K562 (cell line): ENCODE data around the gene COL1A1. TPM values are rescaled to one million over a fixed set of nuclear protein-coding genes. Genes with fewer than 3 reads are reported as not detected.

Experiments used
- ATAC-seq: fragments of 200-7000 bp; cut with Tn5 transposase; 3 replicates; pipeline ENCODE4 v1.9.1; 2020; ENCODE audit warnings: moderate library complexity
- BruUV-seq: library from RNA; stranded (reverse); fragments of 400-500 nt; replicated peaks from 2 replicates; lab custom pipeline; 2021; lab: Mats Ljungman, UMichigan
- CTCF ChIA-PET: fragments of 300-600 bp; formaldehyde crosslinking; extraction: SDS; loops from one replicate; lab custom pipeline; 2021; ENCODE audit warnings: low intra/inter-chr PET ratio; lab: Yijun Ruan, JAX
- POLR2A ChIA-PET: fragments of 300-600, 350-650 bp; sonication (Branson Sonifier 250); formaldehyde crosslinking; extraction: SDS; loops from one replicate; lab custom pipeline; 2021; ENCODE audit warnings: antibody characterized with exemption, inconsistent platforms; lab: Yijun Ruan, JAX
- DNase-seq, 4 experiments: peaks; one replicate each; pipeline versions ENCODE4 v3.0.0 to v3.0.0-alpha.2; 2011 to 2018; ENCODE audit warnings: low spot score in 3 of 4, mixed read lengths in 3 of 4; ENCODE audit errors: extremely low read depth in 1 of 4
- FAIRE-seq: peaks from 2 replicates; lab custom pipeline; 2011; peaks lifted over from hg19 to GRCh38; lab: Jason Lieb, UNC
- H2AFZ ChIP-seq: 2 replicates; pipeline ENCODE4 v1.6.0; 2011; ENCODE audit warnings: low read depth, low read length, control low read depth, inconsistent platforms
- H3K27ac ChIP-seq: fragments of 200-600 bp; 3 replicates; pipeline ENCODE4 v1.8.0; 2011; ENCODE audit warnings: low read depth, mild to moderate bottlenecking, control low read depth, inconsistent platforms, low read length, moderate library complexity, mixed read lengths; ENCODE audit errors: extremely low read depth
- H3K27me3 ChIP-seq, 2 experiments: fragments of 300-600 bp in 1 of 2; 2 replicates in 1 of 2; 3 replicates in 1 of 2; pipeline versions ENCODE4 v1.6.0 to v1.8.0; 2011; ENCODE audit warnings: inconsistent platforms in 2 of 2, low read length in 2 of 2, mild to moderate bottlenecking in 1 of 2, mixed read lengths in 1 of 2, moderate library complexity in 1 of 2; ENCODE audit not compliant: control insufficient read depth in 2 of 2, insufficient read depth in 2 of 2
- H3K36me3 ChIP-seq: fragments of 300-600 bp; 3 replicates; pipeline ENCODE4 v1.8.0; 2011; ENCODE audit warnings: mild to moderate bottlenecking, low read length, inconsistent platforms; ENCODE audit not compliant: control insufficient read depth, insufficient read depth
- H3K4me1 ChIP-seq, 2 experiments: fragments of 200-600 bp in 1 of 2; replicated peaks in 1 of 2; 2 replicates in 1 of 2; 3 replicates in 1 of 2; pipeline versions ENCODE4 v1.5.1 to v1.8.0; 2011; ENCODE audit warnings: inconsistent platforms in 2 of 2, low read length in 2 of 2, mild to moderate bottlenecking in 1 of 2, mixed read lengths in 1 of 2, moderate library complexity in 1 of 2; ENCODE audit not compliant: control insufficient read depth in 2 of 2, insufficient read depth in 2 of 2
- H3K4me2 ChIP-seq: 2 replicates; pipeline ENCODE4 v1.6.1; 2011; ENCODE audit warnings: low read length, control low read depth, inconsistent platforms, mixed read lengths; ENCODE audit not compliant: insufficient read depth
- H3K4me3 ChIP-seq: fragments of 200-600 bp; sonication (generic), shearing (Covaris generic); 2 replicates; pipeline ENCODE4 v1.5.1; 2016; ENCODE audit warnings: control low read depth, inconsistent platforms
- H3K79me2 ChIP-seq: fragments of 200-600 bp; 3 replicates; pipeline ENCODE4 v1.8.0; 2011; ENCODE audit warnings: low read length, inconsistent platforms; ENCODE audit not compliant: control insufficient read depth, insufficient read depth
- H3K9ac ChIP-seq, 2 experiments: 2 replicates each; pipeline versions ENCODE4 v1.6.0 to v1.6.1; 2011; ENCODE audit warnings: low read depth in 2 of 2, low read length in 2 of 2, control low read depth in 1 of 2, inconsistent platforms in 1 of 2, mild to moderate bottlenecking in 1 of 2, mixed read lengths in 1 of 2; ENCODE audit not compliant: insufficient read depth in 1 of 2
- H3K9me1 ChIP-seq: one replicate; pipeline ENCODE4 v1.6.0; 2011; ENCODE audit warnings: inconsistent platforms, mild to moderate bottlenecking, low read length, moderate library complexity; ENCODE audit not compliant: control insufficient read depth, insufficient read depth
- H3K9me3 ChIP-seq: replicated peaks from 2 replicates; pipeline ENCODE4 v1.5.1; 2011; ENCODE audit warnings: low read depth, low read length, inconsistent platforms; ENCODE audit not compliant: control insufficient read depth, insufficient read depth
- H4K20me1 ChIP-seq: replicated peaks from 2 replicates; pipeline ENCODE4 v1.6.1; 2011; ENCODE audit warnings: low read length, inconsistent platforms, mixed read lengths; ENCODE audit not compliant: control insufficient read depth, insufficient read depth
- ATF1 ChIP-seq, 2 experiments: fragments of 450-650 bp in 1 of 2; IDR thresholded peaks; 2 replicates each; pipeline ENCODE4 v1.6.1; 2016; ENCODE audit warnings: missing compliant biosample characterization in 1 of 2, missing genetic modification characterization in 1 of 2
- DNMT1 ChIP-seq: fragments of 450-650 bp; IDR thresholded peaks from 2 replicates; pipeline ENCODE4 v1.6.1; 2016; ENCODE audit warnings: antibody characterized with exemption, mild to moderate bottlenecking
- EGR1 ChIP-seq: fragments of 450-650 bp; conservative IDR thresholded peaks from 2 replicates; pipeline ENCODE4 v1.6.1; 2017; ENCODE audit warnings: mild to moderate bottlenecking
- GTF3C2 ChIP-seq: IDR thresholded peaks from 3 replicates; pipeline ENCODE4 v1.6.1; 2011; ENCODE audit warnings: borderline replicate concordance, mild to moderate bottlenecking, moderate library complexity; ENCODE audit not compliant: insufficient read length; ENCODE audit errors: extremely low read depth
- PCBP2 ChIP-seq: fragments of 200-400 bp; formaldehyde crosslinking; IDR thresholded peaks from 2 replicates; pipeline ENCODE4 v1.6.1; 2018; ENCODE audit warnings: low read length, low read depth, mild to moderate bottlenecking, moderate library complexity; ENCODE audit not compliant: poor library complexity, severe bottlenecking
- PURB ChIP-seq: sonication (generic); formaldehyde crosslinking; IDR thresholded peaks from 2 replicates; pipeline ENCODE4 v1.9.0; 2021; ENCODE audit warnings: low read depth, mild to moderate bottlenecking, missing genetic modification reagents
- SAP30 ChIP-seq: fragments of 200-600 bp; sonication (generic); IDR thresholded peaks from 2 replicates; pipeline ENCODE4 v1.6.1; 2012; ENCODE audit warnings: borderline replicate concordance, low read depth, mild to moderate bottlenecking, moderate library complexity, low read length, control low read depth, inconsistent platforms; ENCODE audit not compliant: insufficient read depth, poor library complexity, severe bottlenecking
- U2AF1 ChIP-seq: fragments of 200-400 bp; formaldehyde crosslinking; optimal IDR thresholded peaks from 2 replicates; pipeline ENCODE3; 2017; ENCODE audit warnings: mild to moderate bottlenecking, low read depth, low read length, moderate library complexity
- USF2 ChIP-seq: sonication (generic); formaldehyde crosslinking; IDR thresholded peaks from 2 replicates; pipeline ENCODE4 v1.5.0; 2020; ENCODE audit warnings: missing genetic modification reagents
- WGBS: fragments of 100-300 bp; shearing (Covaris generic); methylation state at CpG from one replicate; pipeline ENCODE4 v1.1.6; 2016; ENCODE audit warnings: low coverage, mixed read lengths; ENCODE audit not compliant: insufficient coverage; ENCODE audit errors: missing lambda C conversion rate; 5-methylcytosine and 5-hydroxymethylcytosine counted together
- in situ Hi-C: fragments of 300-500 bp; cut with MboI; formaldehyde crosslinking; loops from 4 replicates; pipeline ENCODE4 v1.15.0; 2018; ENCODE audit warnings: inconsistent platforms, mixed read lengths
- intact Hi-C: fragments of 100-400 bp; cut with micrococcal nuclease; formaldehyde crosslinking; loops from 2 replicates; pipeline ENCODE4 v1.14.2; 2022
- polyA plus RNA-seq, 8 experiments: library from polyadenylated mRNA; depleted of rRNA in 4 of 8; stranded (reverse) in 5 of 8; unstranded in 3 of 8; fragments of >200 nt; fragmentation: Nextera tagmentation in 2 of 8; fragmentation: Illumina TruSeq in 1 of 8; extraction: Ambion mirVana in 2 of 8; extraction: Trizol in 1 of 8; gene quantifications; 2 replicates each; pipeline versions ENCODE4 v1.2.1 to v1.2.3, GENCODE V29; 2011 to 2014; ENCODE audit warnings: inconsistent platforms in 1 of 8, missing spikeins in 1 of 8
- total RNA-seq, 7 experiments: library from RNA; depleted of rRNA in 6 of 7; stranded (reverse); fragments of >200 nt in 6 of 7; fragmentation: Illumina TruSeq in 2 of 7; extraction: Trizol in 2 of 7; gene quantifications; 2 replicates each; pipeline versions ENCODE4 v1.2.1 to v1.2.3, GENCODE V29; 2011 to 2021; ENCODE audit warnings: low replicate concordance in 1 of 7

The COL1A1 gene
- total and polyA plus RNA-seq, 9 of the 15 experiments (the other 6 are each of a cell fraction or from before 2014, with no cell fraction given) = 0.04 to 3.4 (median 0.18) TPM

- no peak for TF ChIP-seq GTF3C2
- no peak for TF ChIP-seq PURB (CRISPR knock-in tag)
- no peak for TF ChIP-seq U2AF1
- no peak for TF ChIP-seq USF2
- TF ChIP-seq, all 486 proteins: peak for 0
Measured at GRCh38 chr17:50167371-50167770, 34.1 kb downstream of the COL1A1 start (continued).

GRCh38 chr17:50166518-50167181 is 34.8 kb downstream of the COL1A1 start:
- ATAC-seq (no peak), FAIRE-seq (no peak)
- CTCF ChIA-PET = no interaction called here
- BruUV-seq = no TSS peak
- intact Hi-C loops = no loop called here
- no peak for TF ChIP-seq PCBP2
- TF ChIP-seq EGR1 = 0 out of 2 replicates have a peak, but pooled peaks have one; percentile 11
- TF ChIP-seq ATF1 (CRISPR knock-in tag; IDR thresholded peaks at IDR 0.05) = no peak
- TF ChIP-seq ATF1 (tag; IDR thresholded peaks at IDR 0.05) = no peak
- no peak for TF ChIP-seq DNMT1
- TF ChIP-seq SAP30 = no peak
- TF ChIP-seq, all 486 proteins: peak for 1
- no peaks in the 10 kb centered on the region for H3K9me1 ChIP-seq
- no peaks in the 10 kb centered on the region for H3K9me3 ChIP-seq
- H3K27ac ChIP-seq = no peak overlapping the region
- in situ Hi-C loops = no loop called here
- POLR2A ChIA-PET = interaction anchor here (0.7 to 0.8 kb wide), 2 partner anchors 9 to 202 kb away, joined by 3 to 4 read pairs; no protein-coding TSS in a partner anchor
- no peaks in the 10 kb centered on the region for H3K36me3 ChIP-seq
- 28% methylated on average over 4 of the region's 7 CpGs for WGBS
- H3K79me2 ChIP-seq = no peaks in the 10 kb centered on the region
- H2AFZ ChIP-seq = no peak overlapping the region
- DNase-seq = no peak
- peaks cover 3 to 23% of the 10 kb centered on the region in 2 experiments; a peak in 3 of 5 replicates for H3K4me1 ChIP-seq
- H3K9ac ChIP-seq = no peak overlapping the region; a peak in 1 of 4 replicates
- H3K27me3 ChIP-seq = peaks cover 2 to 16% of the 10 kb centered on the region in 2 experiments; a peak in 2 of 5 replicates
- H3K4me3 ChIP-seq = no peak overlapping the region
- no peak overlapping the region for H3K4me2 ChIP-seq
- H4K20me1 ChIP-seq = peaks cover 13% of the 10 kb centered on the region
